Esophagus muscularis mucosa (tissue), 4 donors: ENCODE measurements around the gene PMM2. TPM values are rescaled to one million over a fixed set of nuclear protein-coding genes. Genes with fewer than 3 reads are reported as not detected.

ENCODE experiments used
- DNase-seq: peaks from one replicate; pipeline ENCODE4 v3.0.0-alpha.2; 2017; ENCODE audit errors: extremely low spot score
- H3K27ac ChIP-seq, 4 donors: fragments of 200-600 bp; sonication (generic); replicated peaks in 1 of 4; 1 replicate in 3 of 4; 2 replicates in 1 of 4; pipeline ENCODE4 v1.5.1; 2016 to 2019; ENCODE audit warnings: mild to moderate bottlenecking in 1 of 4
- H3K27me3 ChIP-seq, 4 donors: fragments of 200-600 bp; sonication (generic); one replicate each; pipeline versions ENCODE4 v1.5.1 to v1.6.0; 2016 to 2019
- H3K36me3 ChIP-seq, 4 donors: fragments of 200-600 bp; sonication (generic); one replicate each; pipeline ENCODE4 v1.5.1; 2016 to 2019
- H3K4me1 ChIP-seq, 4 donors: fragments of 200-600 bp; sonication (generic); one replicate each; pipeline ENCODE4 v1.5.1; 2016 to 2019
- H3K4me3 ChIP-seq, 4 donors: fragments of 200-600 bp; sonication (generic); 1 replicate in 2 of 4; 2 replicates in 2 of 4; pipeline ENCODE4 v1.5.1; 2016 to 2019; ENCODE audit warnings: mild to moderate bottlenecking in 4 of 4, moderate library complexity in 1 of 4
- H3K9me3 ChIP-seq, 4 donors: fragments of 200-600 bp; sonication (generic); 1 replicate in 3 of 4; 2 replicates in 1 of 4; pipeline ENCODE4 v1.5.1; 2016 to 2019
- CTCF ChIP-seq, 3 experiments: fragments of 200-600 bp in 2 of 3; fragments of 450-650 bp in 1 of 3; sonication (generic) in 2 of 3; IDR thresholded peaks; one replicate each; pipeline ENCODE4 v1.5.1; 2017 to 2019; ENCODE audit warnings: antibody characterized with exemption in 3 of 3, mild to moderate bottlenecking in 2 of 3, moderate library complexity in 1 of 3
- EP300 ChIP-seq: sonication (generic); formaldehyde crosslinking; IDR thresholded peaks from one replicate; pipeline ENCODE4 v1.6.1; 2017; ENCODE audit warnings: antibody characterized with exemption
- POLR2A ChIP-seq: fragments of 450-650 bp; IDR thresholded peaks from one replicate; pipeline ENCODE4 v1.6.1; 2017; ENCODE audit warnings: antibody characterized with exemption, moderate library complexity, mild to moderate bottlenecking, low read depth
- POLR2AphosphoS5 ChIP-seq, 2 donors: sonication (generic); formaldehyde crosslinking; IDR thresholded peaks; one replicate each; pipeline ENCODE4 v1.6.1; 2017; ENCODE audit warnings: antibody characterized with exemption in 2 of 2
- WGBS: methylation state at CpG from one replicate; pipeline ENCODE4 v1.1.5; 2018; 5-methylcytosine and 5-hydroxymethylcytosine counted together
- intact Hi-C: fragments of 100-400 bp; cut with DNase I; formaldehyde crosslinking; loops from one replicate; pipeline ENCODE4 v1.15.1; 2023
- total RNA-seq, 4 donors: library from RNA; depleted of rRNA; stranded (reverse); fragments of >200 nt; gene quantifications; one replicate each; pipeline versions ENCODE4 v1.1.0 to v1.2.1, GENCODE V29; 2016

Gene PMM2
- total RNA-seq, 4 donors from 2014 or later, result 19.6 to 34.3 (median 23.5) TPM

- 77% methylated on average over 5 of the region's 5 CpGs for WGBS
- Histone ChIP-seq H3K4me1 (peaks cover 13 to 28% (median 20%) of the 10 kb centered on the region in 4 donors), H3K27ac (no peak overlapping the region), H3K36me3 (peaks cover 38 to 60% (median 57%) of the 10 kb centered on the region in 4 donors), H3K27me3 (no peaks in the 10 kb centered on the region), H3K9me3 (no peaks in the 10 kb centered on the region), H3K4me3 (no peak overlapping the region)
- no peak for TF ChIP-seq EP300
- intact Hi-C loops, result loop anchor here (5.0 kb wide), 1 partner anchor 72 kb away; the partner anchor contains the start of gene USP7
- no peak for DNase-seq
Observed at GRCh38 chr16:8890549-8890921, 92.9 kb downstream of the PMM2 start.

GRCh38 chr16:8892101-8892575 is 94.5 kb downstream of the PMM2 start:
- no peak for TF ChIP-seq CTCF (IDR thresholded peaks at IDR 0.05)
- TF ChIP-seq POLR2AphosphoS5 (IDR thresholded peaks at IDR 0.05), result no peak
- TF ChIP-seq EP300, result no peak
- no peak for TF ChIP-seq POLR2A
- peak overlapping the region in 1 of 4 donors; percentile 34 for H3K27ac ChIP-seq
- H3K4me3 ChIP-seq, result no peak overlapping the region
- no peak for DNase-seq
- H3K9me3 ChIP-seq, result no peaks in the 10 kb centered on the region
- WGBS, result 72% methylated on average over 16 of the region's 16 CpGs
- H3K27me3 ChIP-seq, result no peaks in the 10 kb centered on the region
- peaks cover 4 to 17% (median 9%) of the 10 kb centered on the region in 4 donors for H3K4me1 ChIP-seq
- peaks cover 54 to 76% (median 73%) of the 10 kb centered on the region in 4 donors for H3K36me3 ChIP-seq
- intact Hi-C loops, result loop anchor here (5.0 kb wide), 1 partner anchor 70 kb away; the partner anchor contains the start of gene USP7

GRCh38 chr16:8893426-8893825 is 95.8 kb downstream of the PMM2 start:
- TF ChIP-seq CTCF (IDR thresholded peaks at IDR 0.05) (no peak), POLR2AphosphoS5 (IDR thresholded peaks at IDR 0.05) (no peak), POLR2A (no peak), EP300 (no peak)
- intact Hi-C loops, result loop anchor here (5.0 kb wide), 1 partner anchor 69 kb away; the partner anchor contains the start of gene USP7
- H3K27me3 ChIP-seq, result no peaks in the 10 kb centered on the region
- no peak for DNase-seq
- no peak overlapping the region for H3K4me3 ChIP-seq
- H3K9me3 ChIP-seq, result no peaks in the 10 kb centered on the region
- WGBS, result 72% methylated on average over 9 of the region's 9 CpGs
- peaks cover 63 to 89% (median 86%) of the 10 kb centered on the region in 4 donors for H3K36me3 ChIP-seq
- H3K27ac ChIP-seq, result no peak overlapping the region
- peaks cover 0 to 9% (median 0%) of the 10 kb centered on the region in 4 donors for H3K4me1 ChIP-seq

- Histone ChIP-seq H3K4me1 (peaks cover 0 to 9% (median 0%) of the 10 kb centered on the region in 4 donors), H3K27ac (no peak overlapping the region), H3K36me3 (peaks cover 69 to 96% (median 93%) of the 10 kb centered on the region in 4 donors), H3K4me3 (no peak overlapping the region), H3K27me3 (no peaks in the 10 kb centered on the region), H3K9me3 (no peaks in the 10 kb centered on the region)
- DNase-seq, result no peak
- TF ChIP-seq POLR2AphosphoS5 (IDR thresholded peaks at IDR 0.05) (no peak), POLR2A (no peak), CTCF (IDR thresholded peaks at IDR 0.05) (no peak), EP300 (no peak)
- WGBS, result 81% methylated on average over 13 of the region's 14 CpGs
- intact Hi-C loops, result loop anchor here (5.0 kb wide), 1 partner anchor 68 kb away; the partner anchor contains the start of gene USP7
Observed at GRCh38 chr16:8893976-8894690, 96.5 kb downstream of the PMM2 start.

GRCh38 chr16:8894736-8895334 is 97.2 kb downstream of the PMM2 start:
- DNase-seq, result no peak
- H3K27ac ChIP-seq, result no peak overlapping the region
- peaks cover 74 to 100% (median 94%) of the 10 kb centered on the region in 4 donors for H3K36me3 ChIP-seq
- H3K4me3 ChIP-seq, result no peak overlapping the region
- TF ChIP-seq CTCF (IDR thresholded peaks at IDR 0.05), result no peak
- TF ChIP-seq EP300, result no peak
- no peak for TF ChIP-seq POLR2A
- H3K27me3 ChIP-seq, result no peaks in the 10 kb centered on the region
- peaks cover 0 to 9% (median 0%) of the 10 kb centered on the region in 4 donors for H3K4me1 ChIP-seq
- 92% methylated on average over 17 of the region's 21 CpGs for WGBS
- H3K9me3 ChIP-seq, result no peaks in the 10 kb centered on the region
- intact Hi-C loops, result loop anchor here (5.0 kb wide), 1 partner anchor 67 kb away; the partner anchor contains the start of gene USP7
